ENCODE measurements around the gene NFAM1.
A peak's percentile ranks its signal among the peaks of the same experiment; 100 is the strongest.

Gene NFAM1

GRCh38 chr22:42432020-42432596 is at the start of gene NFAM1:
Gene NFAM1, minus strand, starts transcription at chr22:42432403. Its CDS starts 46 bp downstream, at chr22:42432357.
- no peak for DNase-seq

- no peak for DNase-seq
Measured at GRCh38 chr22:42475122-42475521, 42.9 kb upstream of the NFAM1 start.

DNA sequence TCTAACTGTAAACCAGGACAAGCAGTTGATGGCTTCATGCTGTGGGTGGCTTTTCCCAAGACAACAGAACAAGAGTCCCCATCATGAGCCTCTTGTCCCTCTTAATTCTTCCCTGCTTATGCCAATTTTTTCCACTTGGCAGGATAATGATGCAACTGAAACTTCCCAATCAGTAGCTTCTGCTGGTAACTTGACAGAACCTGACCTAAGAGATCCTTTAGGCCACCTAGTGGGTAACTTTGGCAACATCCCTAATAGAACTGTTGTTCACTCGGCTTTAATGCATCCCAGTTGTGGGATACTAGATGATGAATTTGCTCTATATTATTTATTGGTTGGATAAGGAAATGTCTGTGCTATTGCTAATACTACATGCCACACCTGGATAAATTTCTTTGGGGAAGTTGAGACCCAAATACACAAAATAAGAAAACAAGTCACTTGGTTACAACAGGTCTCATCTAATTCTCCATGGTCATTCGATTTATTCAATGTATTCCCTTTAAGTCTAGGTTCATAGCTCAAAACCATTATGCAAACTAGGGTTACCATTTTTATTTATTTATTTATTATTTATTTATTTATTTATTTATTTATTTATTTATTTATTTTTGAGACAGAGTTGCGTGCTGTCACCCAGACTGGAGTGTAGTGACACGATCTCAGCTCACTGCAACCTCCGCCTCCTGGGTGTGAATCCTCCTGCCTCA is 41.4 kb upstream of the NFAM1 start:
- no peak for DNase-seq

- DNase-seq: no peak
Measured at GRCh38 chr22:42472671-42473070, 40.5 kb upstream of the NFAM1 start.

DNA sequence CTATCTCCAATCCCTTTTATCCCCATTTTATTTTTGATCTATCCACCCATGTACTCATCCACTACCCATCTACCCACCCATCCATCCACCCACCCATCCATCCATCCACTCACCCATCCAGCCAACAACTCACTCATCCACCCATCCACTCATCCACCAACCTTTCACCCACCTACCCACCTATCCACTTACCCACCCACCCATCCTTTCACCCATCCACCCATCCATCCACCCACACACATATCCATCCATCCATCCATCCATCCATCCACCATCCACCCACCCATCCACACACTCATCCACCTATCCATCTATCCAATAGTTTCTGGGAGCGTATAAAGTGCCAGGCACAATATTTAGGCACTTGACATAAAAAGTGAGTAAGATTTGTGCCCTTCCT is 39.2 kb upstream of the NFAM1 start:
- no peak for DNase-seq

DNA sequence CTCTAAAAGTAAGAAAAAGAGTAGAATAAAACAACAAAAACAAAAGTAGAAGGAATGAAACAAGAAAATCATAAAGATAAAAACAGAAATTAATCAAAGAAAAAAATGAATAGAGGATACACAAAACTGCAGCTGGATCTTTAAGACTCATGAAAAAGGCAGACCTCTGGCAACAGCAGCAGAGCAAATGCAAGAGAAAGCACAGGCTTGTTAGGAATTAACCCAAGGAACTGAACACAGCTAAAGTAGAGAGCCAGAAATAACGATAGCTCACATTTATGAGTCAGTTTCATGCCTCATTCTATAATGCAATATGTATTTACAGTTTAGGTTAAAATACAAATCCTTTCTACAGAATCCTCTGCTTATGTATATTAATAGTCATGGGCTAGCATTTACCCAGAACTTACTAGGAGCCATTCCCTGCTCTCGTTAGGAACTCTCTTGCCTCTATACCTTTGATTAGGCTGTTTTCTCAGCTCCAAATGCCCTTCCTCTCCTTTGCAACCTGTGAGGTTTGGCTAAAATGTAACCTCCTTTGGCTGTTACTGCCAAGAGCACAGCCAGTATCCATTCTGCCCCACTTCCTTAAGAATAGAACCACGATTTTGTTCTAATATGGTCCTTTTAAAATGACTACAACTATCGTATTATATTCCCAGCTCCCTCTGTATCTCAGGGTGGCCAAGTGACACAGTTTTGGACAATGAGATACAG is 38.3 kb upstream of the NFAM1 start:
- DNase-seq: no peak

GRCh38 chr22:42468841-42469240 is 36.6 kb upstream of the NFAM1 start:
- DNase-seq: no peak

DNA sequence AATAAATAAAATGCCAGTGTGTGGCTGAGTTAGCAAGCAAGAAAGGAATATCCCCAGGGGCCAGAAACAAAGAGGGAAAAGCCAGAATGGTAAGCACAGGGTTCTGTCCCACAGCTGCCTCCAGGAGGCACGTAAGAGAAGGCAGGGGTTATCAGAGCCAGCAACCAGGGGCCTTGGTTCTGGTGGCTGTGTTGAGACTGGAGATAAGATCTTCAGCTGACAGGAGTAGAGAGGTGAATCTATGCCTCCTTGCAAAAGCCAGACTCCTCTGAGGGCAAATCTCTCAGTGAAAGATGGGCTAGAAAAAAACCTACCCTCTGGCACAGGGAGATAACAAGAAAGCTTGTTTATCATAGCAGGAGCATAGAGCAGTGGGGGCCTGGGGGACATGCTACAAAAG is 29.8 kb upstream of the NFAM1 start:
- no peak for DNase-seq

GRCh38 chr22:42461511-42461910 is 29.3 kb upstream of the NFAM1 start:
- DNase-seq: no peak

DNA sequence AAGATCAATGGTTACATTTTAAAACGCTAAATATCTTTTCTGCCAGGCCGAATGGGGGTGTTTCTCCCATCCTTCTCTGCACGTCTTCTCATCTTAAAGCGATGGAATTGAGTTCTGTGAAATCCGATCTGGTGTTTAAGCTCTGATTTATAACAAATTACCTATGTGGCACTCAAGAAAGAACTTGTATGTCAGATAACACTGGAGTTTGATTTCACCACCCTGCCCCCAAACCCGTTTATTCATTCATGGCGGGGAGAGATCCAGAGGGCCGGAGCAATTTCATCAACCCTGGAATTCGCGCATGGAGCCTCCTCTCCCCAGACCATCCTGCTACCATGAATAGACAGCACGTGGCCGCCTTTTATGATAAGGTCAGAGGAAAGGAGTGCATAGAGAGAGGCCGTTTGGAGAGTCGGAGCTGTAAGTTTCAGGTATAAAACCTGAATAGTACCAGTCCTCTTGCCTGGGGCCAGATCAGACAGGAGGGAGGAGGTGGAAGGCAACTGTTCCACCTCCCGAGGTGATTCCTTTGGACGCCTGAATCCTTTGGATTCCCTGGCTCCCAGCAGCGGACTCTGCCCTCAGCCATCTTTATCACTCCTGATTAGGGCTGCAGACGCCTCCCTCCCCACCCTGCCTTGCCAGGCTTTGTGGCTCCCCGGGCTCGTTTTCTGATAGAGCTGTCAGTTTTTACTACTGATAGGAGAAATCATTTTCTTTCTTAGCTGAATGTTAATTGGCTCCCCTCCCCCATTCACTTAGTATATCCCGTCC is 27.3 kb upstream of the NFAM1 start:
- no peak for DNase-seq

DNA sequence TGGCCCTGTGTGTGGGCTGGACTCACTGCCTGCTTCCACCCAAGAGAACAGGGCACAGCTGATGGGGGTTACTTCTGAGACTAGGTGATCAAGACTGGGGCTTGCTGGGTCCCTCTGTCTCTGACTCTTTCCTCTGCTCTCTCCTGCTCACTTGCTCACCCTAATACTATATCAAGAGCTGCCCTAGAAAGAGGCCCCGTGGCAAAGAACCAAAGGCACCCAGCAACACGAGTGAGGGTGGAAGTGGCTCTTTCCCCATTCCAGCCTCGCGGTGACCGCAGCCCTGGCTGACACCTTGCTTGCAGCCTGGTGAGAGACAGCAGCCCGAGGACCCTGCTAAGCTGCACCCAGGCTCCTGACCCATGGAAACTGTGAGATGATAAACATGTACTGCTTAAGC is 20.7 kb upstream of the NFAM1 start:
- no peak for DNase-seq

DNA sequence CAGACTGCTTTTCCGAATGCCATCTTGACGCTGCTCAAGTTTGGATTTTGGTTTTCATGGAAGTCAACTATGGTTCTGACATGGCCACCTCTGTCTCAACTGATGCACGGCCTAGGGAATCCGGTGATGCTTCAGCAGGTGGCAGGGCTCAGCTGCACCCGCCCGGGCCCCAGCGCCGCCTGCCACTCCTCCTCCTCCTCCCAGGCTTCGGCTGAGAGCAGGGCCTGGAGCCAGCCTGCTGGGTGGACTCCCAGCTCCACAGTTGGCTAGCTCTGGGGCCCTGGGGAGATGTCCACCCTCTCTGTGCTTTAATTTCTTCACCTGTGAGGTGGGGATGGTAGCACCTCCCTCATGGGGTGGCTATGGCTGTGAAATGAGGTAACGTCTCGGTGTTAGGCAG is 20.3 kb upstream of the NFAM1 start:
- no peak for DNase-seq

- no peak for DNase-seq
Measured at GRCh38 chr22:42451499-42452145, 19.4 kb upstream of the NFAM1 start.

DNA sequence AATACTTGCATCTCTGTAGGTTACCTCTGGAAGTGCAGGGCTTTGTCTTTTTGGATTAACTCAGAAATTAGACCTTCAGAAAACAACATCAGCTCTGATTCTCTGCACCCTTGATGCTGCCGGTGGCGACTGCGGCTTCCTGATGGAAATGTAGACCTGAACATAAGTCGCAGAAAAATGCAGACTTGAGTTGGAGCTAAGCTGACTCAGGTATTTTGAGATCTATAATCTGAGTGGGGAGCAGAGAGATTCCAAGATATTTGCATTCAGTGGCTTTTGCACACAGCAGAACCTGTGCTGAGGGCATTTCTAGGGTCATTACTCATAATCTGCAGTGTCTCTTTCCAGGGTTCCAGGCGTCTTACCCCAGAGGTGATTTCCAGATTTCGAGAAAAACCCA is 18.7 kb upstream of the NFAM1 start:
- DNase-seq: no peak

GRCh38 chr22:42446151-42446550 is 13.9 kb upstream of the NFAM1 start:
- DNase-seq: no peak

GRCh38 chr22:42444077-42444904 is 12.1 kb upstream of the NFAM1 start:
- DNase-seq: peak; percentile 41

DNA sequence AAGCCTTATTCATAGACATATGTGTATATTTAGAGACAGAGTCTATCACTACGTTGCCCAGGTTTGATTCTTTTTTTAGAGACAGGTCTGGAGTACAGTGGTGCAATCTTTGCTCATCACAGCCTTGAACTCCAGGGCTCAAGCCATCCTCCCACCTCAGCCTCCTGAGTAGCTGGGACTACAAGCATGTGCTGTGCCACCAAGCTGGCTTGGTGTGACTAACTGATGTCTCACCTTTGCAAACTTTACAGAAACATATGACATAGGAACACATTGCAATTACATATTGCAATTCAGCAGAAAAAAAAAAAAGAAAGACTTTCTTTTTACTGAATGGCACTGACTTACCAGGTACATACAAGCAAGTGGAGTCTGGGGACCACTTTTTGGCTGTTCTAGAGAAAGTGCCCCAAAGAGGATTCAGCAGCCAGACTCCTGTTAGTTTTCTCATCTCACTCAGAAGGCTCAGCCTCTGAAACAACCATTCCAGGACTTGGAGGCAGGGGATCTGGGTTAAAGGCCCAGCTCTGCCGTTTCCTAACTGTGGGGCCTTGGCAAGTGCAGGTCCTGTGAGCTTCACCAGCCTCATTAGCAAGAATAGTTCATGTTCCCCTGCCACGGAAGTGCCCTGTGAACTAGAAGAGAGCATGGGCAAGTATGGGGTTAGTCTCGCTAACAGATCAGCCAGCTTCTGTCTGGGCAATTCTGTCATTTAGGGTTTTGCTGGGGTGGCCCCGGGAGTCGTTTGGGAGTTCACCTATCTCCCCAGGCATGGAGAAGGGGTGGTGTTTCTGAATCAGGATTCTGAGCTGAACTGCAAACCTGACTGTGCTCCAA is 11.3 kb upstream of the NFAM1 start:
- DNase-seq: no peak

- DNase-seq: no peak
Measured at GRCh38 chr22:42442748-42443147, 10.5 kb upstream of the NFAM1 start.

DNA sequence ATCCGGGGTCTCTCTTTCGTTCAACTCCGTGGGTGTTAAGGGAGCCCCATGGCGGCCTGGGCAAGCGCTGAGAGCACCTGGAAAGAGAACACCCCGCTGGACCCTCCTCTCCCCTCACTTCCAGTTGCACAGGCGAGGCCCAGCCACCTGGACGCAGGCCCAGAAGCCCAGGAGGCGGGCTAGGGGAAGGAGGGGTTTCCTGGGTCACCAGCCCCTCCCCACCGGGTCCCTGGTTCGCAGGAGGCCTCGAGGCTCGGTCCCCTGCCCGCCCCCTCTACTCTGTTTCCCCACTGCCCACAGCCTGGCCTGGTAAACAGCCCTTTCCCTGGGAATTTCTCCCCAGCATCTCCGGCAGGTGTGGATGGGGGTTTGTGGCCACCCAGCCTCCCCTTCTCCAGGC is 8.5 kb upstream of the NFAM1 start:
- no peak for DNase-seq

DNA sequence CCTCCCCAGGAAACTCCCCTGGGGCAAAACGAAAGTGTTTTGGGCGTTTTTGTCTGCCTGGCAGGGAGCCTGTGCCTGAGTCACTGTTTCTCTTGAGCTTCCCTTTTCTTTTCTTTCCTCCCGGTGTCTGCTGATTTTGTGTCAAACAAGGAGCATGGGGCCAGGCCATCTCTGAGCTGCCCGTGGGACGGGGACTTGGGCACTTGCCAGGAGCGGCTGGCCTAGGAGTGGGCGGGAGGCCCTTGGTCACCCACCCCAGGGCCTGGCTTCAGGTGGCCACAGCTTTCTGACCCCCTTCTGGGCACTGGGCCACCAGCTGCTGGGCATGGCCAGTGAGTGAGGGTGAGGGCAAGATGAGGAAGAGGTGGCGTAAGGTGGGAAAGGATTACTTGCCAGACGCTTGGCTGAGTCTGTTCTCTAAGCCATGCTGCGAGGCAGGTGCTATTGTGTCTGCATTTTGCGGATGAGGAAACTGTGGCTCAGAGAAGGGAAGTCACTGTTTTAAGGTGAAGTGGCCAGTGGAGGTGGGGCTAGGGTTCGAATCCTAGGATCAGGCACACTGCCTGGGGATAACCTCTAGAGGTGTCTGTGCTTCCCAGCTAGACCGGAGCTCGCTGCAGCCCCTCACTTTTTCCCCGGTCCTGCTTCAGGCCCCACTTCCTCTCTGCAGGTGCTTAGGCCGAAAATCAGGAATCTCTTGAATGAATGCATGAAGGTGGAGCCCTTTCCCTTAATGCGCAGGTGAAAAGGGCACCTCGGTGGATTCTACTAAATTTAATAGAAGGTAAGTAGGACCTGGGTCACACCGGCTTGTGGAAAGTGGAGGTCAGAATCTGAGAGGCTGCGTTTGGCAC is 7.8 kb upstream of the NFAM1 start:
- no peak for DNase-seq

Data from NCI-H526 treated with DMSO at 0.1 percent for 48 hours (cell line).